GM13977 (cell line): Measurements from ENCODE around the gene MARCO.

Experiments used
- DNase-seq: peaks from one replicate; pipeline ENCODE4 v3.0.0; 2012; ENCODE audit warnings: low spot score
- CTCF ChIP-seq: IDR thresholded peaks from 2 replicates; pipeline ENCODE4 v1.5.1; 2012; ENCODE audit warnings: mild to moderate bottlenecking, control low read depth; ENCODE audit not compliant: insufficient read depth; ENCODE audit errors: extremely low read depth, missing control alignments
- in situ Hi-C: fragments of 300-500 bp; cut with MboI; formaldehyde crosslinking; loops from one replicate; pipeline ENCODE4 v1.12.0; 2022; ENCODE audit warnings: low sequenced_read_pairs, low pct_unique_long_range_greater_than_20kb, mixed read lengths, inconsistent platforms; ENCODE audit not compliant: unreplicated experiment

Gene MARCO

GRCh38 chr2:118967124-118967880, 25.3 kb downstream of the MARCO start:
- in situ Hi-C loops: no loop called here
- no peak for DNase-seq
- no peak for TF ChIP-seq CTCF

- no peak for TF ChIP-seq CTCF
- in situ Hi-C loops: no loop called here
- no peak for DNase-seq
These were observed 26.0 kb downstream of the MARCO start for GRCh38 chr2:118968042-118968441.

- in situ Hi-C loops: no loop called here
- DNase-seq: no peak
- TF ChIP-seq CTCF: no peak
These were observed 27.2 kb downstream of the MARCO start for GRCh38 chr2:118968961-118969733.

- DNase-seq: no peak
- in situ Hi-C loops: no loop called here
These were observed 27.9 kb downstream of the MARCO start for GRCh38 chr2:118969734-118970395.

GRCh38 chr2:118970396-118971135, 28.6 kb downstream of the MARCO start:
- TF ChIP-seq CTCF: no peak
- in situ Hi-C loops: no loop called here

More at GRCh38 chr2:118969734-118970395, 27.9 kb downstream of the MARCO start:
- TF ChIP-seq CTCF: no peak

More at GRCh38 chr2:118970396-118971135, 28.6 kb downstream of the MARCO start:
- no peak for DNase-seq
